C4-2B (cell line): ENCODE data around the gene CD48.

Source experiments
- CTCF ChIP-seq: fragments of 450-650 bp; conservative IDR thresholded peaks from 2 replicates; pipeline ENCODE4 v1.5.1; 2017; ENCODE audit warnings: mild to moderate bottlenecking
- ZFX ChIP-seq: fragments of 450-650 bp; IDR thresholded peaks from 2 replicates; pipeline ENCODE4 v1.6.1; 2017

- no peak for TF ChIP-seq CTCF
- no peak for TF ChIP-seq ZFX
Observed at GRCh38 chr1:160739098-160739511, 27.5 kb upstream of the CD48 start, which contains the start of gene SLAMF7.
